ENCODE measurements around the gene PPP2R3B. TPM values are rescaled to one million over a fixed set of nuclear protein-coding genes. Genes with fewer than 3 reads are reported as not detected.

PPP2R3B gene
- polyA plus RNA-seq, 1 donor from 2014 or later: 41.7 TPM

DNA sequence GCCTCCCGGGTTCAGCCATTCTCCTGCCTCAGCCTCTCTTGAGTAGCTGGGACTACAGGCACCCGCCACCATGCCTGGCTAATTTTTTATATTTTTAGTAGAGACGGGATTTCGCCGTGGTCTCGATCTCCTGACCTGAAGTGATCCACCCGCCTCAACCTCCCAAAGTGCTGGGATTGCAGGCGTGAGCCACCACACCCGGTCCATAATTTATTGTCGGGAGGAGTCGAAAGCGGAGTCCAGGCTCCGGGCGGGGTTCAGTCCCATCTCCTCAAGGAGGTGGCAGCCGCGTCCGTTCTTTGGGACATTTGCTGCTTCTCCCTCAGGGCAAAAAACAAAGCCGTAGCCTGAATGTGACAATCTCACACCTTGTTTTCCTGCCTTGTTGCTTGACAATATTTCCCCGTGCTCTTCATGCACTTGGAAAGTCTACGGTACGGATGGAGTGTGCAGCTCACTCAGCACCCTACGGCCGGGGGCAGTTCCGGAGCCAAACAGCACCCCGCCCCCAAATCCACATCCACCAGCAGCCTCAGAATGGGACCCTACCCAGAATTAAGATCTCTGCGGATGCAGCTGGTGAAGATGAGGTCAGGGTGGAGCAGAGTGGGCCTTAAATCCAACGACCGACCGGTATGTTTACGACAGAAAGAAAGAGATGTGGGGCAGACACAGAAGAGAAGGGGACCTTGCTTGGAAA lies 77.7 kb downstream of the PPP2R3B start:
- no peak overlapping the region for H3K4me2 ChIP-seq (ENCODE audit: low read length)
- peaks cover 11% of the 10 kb centered on the region for H3K36me3 ChIP-seq (ENCODE audit: insufficient read depth, low read length)
- TF ChIP-seq CTCF (IDR thresholded peaks at IDR 0.05; ENCODE audit: poor library complexity, severe bottlenecking) (no peak), SMC3 (conservative IDR thresholded peaks at IDR 0.05; ENCODE audit: poor library complexity) (no peak), POLR2AphosphoS5 (IDR thresholded peaks at IDR 0.05) (no peak), REST (IDR thresholded peaks at IDR 0.05; ENCODE audit: borderline replicate concordance) (no peak), MXI1 (conservative IDR thresholded peaks at IDR 0.05; ENCODE audit: poor library complexity, severe bottlenecking) (no peak), EP300 (conservative IDR thresholded peaks at IDR 0.05; ENCODE audit: poor library complexity, severe bottlenecking) (no peak), RAD21 (conservative IDR thresholded peaks at IDR 0.05) (no peak), EZH2 (IDR thresholded peaks at IDR 0.05; ENCODE audit: borderline replicate concordance, insufficient read depth, low read length, poor library complexity, severe bottlenecking) (no peak), TAF1 (IDR thresholded peaks at IDR 0.05; ENCODE audit: low read depth) (no peak)
- H4K20me1 ChIP-seq (ENCODE audit: insufficient read depth): no peaks in the 10 kb centered on the region
- H3K9me2 ChIP-seq (ENCODE audit: insufficient read depth, low read length): no peaks in the 10 kb centered on the region
- no peak overlapping the region for H3K27ac ChIP-seq (ENCODE audit: low read length)
- no peaks in the 10 kb centered on the region for H3K79me2 ChIP-seq (replicated peaks; ENCODE audit: insufficient read depth, low read length)
- no peak overlapping the region for H2AFZ ChIP-seq (ENCODE audit: low read depth, low read length)
- no peak overlapping the region for H3K9ac ChIP-seq (ENCODE audit: low read length)
- no peak overlapping the region for H3K4me3 ChIP-seq (ENCODE audit: low read length)
- no peaks in the 10 kb centered on the region for H3K9me3 ChIP-seq (ENCODE audit: low read length)
- H3F3A ChIP-seq (ENCODE audit: insufficient read depth, low read length, poor library complexity, severe bottlenecking): no peaks in the 10 kb centered on the region
- no peaks in the 10 kb centered on the region for H3K27me3 ChIP-seq (ENCODE audit: insufficient read depth, low read depth, low read length)

DNA sequence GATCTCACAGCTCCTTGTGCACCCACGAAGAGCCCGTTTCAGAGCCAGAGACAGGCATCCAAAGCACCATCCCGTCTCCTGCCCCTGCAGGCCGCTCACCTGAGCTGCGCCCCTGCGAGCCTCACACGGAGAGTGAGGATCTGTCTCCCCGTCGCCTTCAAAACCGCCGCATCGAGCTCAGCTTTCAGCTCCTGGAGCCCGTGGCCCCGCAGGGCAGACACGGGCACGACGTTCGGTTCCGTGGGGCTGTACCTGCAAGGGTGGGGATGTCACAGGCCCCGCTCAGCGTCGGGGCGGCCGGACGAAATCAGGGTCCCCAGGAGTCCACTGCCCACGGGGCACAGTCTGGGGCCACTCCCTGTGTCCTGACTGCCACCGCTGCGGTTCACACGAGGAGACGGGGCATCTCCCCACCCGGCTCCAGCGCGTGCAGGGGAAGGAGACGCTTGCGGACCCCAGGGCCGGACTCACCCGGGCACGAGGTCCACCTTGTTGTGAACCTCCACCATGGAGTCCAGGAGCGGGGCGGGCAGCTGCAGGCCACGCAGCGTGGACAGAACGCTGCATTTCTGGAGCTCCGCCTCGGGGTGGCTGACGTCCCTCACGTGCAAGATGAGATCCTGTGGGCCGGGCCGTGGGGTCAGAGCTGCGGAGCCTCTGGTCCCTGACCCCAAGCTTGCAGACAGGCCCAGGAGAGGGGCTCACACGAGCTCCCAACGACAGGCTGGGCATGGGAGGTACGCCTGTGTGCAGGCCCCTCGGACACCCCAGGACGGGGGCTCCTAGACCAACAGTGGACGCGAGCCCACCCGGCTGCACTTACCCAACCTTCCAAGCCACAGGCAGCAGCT lies 79.2 kb downstream of the PPP2R3B start:
- Histone ChIP-seq H3K9me3 (ENCODE audit: low read length) (no peaks in the 10 kb centered on the region), H3K9me2 (ENCODE audit: insufficient read depth, low read length) (no peaks in the 10 kb centered on the region), H3F3A (ENCODE audit: insufficient read depth, low read length, poor library complexity, severe bottlenecking) (no peaks in the 10 kb centered on the region), H3K9ac (ENCODE audit: low read length) (no peak overlapping the region), H3K27me3 (ENCODE audit: insufficient read depth, low read depth, low read length) (no peaks in the 10 kb centered on the region), H2AFZ (ENCODE audit: low read depth, low read length) (no peak overlapping the region), H3K27ac (ENCODE audit: low read length) (no peak overlapping the region), H3K4me3 (ENCODE audit: low read length) (no peak overlapping the region), H3K4me2 (ENCODE audit: low read length) (no peak overlapping the region), H3K79me2 (replicated peaks; ENCODE audit: insufficient read depth, low read length) (no peaks in the 10 kb centered on the region), H4K20me1 (ENCODE audit: insufficient read depth) (no peaks in the 10 kb centered on the region), H3K36me3 (ENCODE audit: insufficient read depth, low read length) (peaks cover 11% of the 10 kb centered on the region)
- TF ChIP-seq CTCF (IDR thresholded peaks at IDR 0.05; ENCODE audit: poor library complexity, severe bottlenecking) (no peak), REST (IDR thresholded peaks at IDR 0.05; ENCODE audit: borderline replicate concordance) (no peak), SMC3 (conservative IDR thresholded peaks at IDR 0.05; ENCODE audit: poor library complexity) (no peak), MXI1 (conservative IDR thresholded peaks at IDR 0.05; ENCODE audit: poor library complexity, severe bottlenecking) (no peak), EP300 (conservative IDR thresholded peaks at IDR 0.05; ENCODE audit: poor library complexity, severe bottlenecking) (no peak), RAD21 (conservative IDR thresholded peaks at IDR 0.05) (no peak), POLR2AphosphoS5 (IDR thresholded peaks at IDR 0.05) (no peak), EZH2 (IDR thresholded peaks at IDR 0.05; ENCODE audit: borderline replicate concordance, insufficient read depth, low read length, poor library complexity, severe bottlenecking) (no peak), TAF1 (IDR thresholded peaks at IDR 0.05; ENCODE audit: low read depth) (no peak)

Measured in neural cell (in vitro differentiated cells).